Measurements from ENCODE around the gene OGT. TPM values are rescaled to one million over a fixed set of nuclear protein-coding genes. Genes with fewer than 3 reads are reported as not detected.
"Not testable (repeated sequence)": the region's sequence is repeated elsewhere in the genome, so short reads cannot be mapped to it uniquely, and the experiment has no call there.

The OGT gene
- total RNA-seq, 1 experiment from 2014 or later, result 174 TPM

DNA sequence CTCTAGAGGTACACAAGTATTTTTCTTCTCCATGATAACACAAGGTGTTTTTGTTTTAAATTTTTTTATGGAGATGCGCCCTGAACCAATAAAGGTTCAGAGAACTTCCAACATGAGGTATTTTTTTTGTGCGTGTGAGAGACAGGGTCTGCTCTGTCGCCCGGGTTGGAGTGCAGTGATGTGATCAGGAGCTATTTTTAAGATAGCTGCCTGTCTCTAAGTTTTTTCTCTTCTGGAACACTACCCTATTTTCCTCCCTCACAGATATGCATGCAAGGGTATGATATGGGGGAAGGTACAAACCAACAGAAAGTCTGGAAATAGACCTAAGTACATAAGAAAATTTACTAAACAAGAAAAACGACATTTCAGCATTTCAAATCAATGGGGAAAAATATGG is 48.3 kb downstream of the OGT start:
- no peak for DNase-seq (ENCODE audit: low read depth, low spot score)
- CTCF ChIA-PET, result interaction anchor here (0.6 kb wide), 1 partner anchor 222 kb away, joined by 3 read pairs; no protein-coding TSS in a partner anchor

DNA sequence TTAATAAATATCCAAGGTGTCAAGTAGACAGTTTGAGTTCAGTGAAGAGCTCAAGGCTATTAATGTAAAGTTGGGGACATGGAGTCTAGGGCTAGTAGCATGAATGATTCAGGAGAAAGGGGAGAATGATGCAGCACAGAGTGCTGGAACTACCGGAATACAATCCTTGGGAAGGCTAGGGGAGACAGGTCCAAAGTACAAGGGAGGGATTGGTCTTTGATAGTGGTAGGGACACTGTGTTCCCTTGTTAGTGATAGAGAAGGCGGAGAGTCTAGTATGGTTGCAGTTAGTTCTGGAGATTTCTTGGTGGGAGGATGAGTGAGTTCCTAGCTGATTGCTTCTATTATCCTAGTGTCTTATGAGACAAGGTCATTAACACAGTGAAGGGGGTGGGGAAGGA is 54.0 kb downstream of the OGT start:
- no peak for TF ChIP-seq POLR2AphosphoS5 (IDR thresholded peaks at IDR 0.05; ENCODE audit: low read depth, low read length)
- TF ChIP-seq TCF7L2 (IDR thresholded peaks at IDR 0.05; ENCODE audit: low read depth, low read length), result no peak
- no peak overlapping the region for H3K4me3 ChIP-seq (ENCODE audit: low read depth in 2 of 2, low read length in 2 of 2)
- ChIA-PET POLR2A (no interaction called here), CTCF (no interaction called here)
- no peaks in the 10 kb centered on the region for H3K27me3 ChIP-seq (ENCODE audit: control insufficient read depth, insufficient read depth, low read length)
- H3K36me3 ChIP-seq (ENCODE audit: control insufficient read depth, insufficient read depth, low read length), result no peaks in the 10 kb centered on the region; the same call in 1 of the 2 replicates
- ATAC-seq (no peak), DNase-seq (ENCODE audit: low read depth, low spot score) (no peak)
- in situ Hi-C loops (cut with HindIII; ENCODE audit: low pct_unique_long_range_greater_than_20kb, low sequenced_read_pairs), result no loop called here
- no peak overlapping the region for H3K27ac ChIP-seq (ENCODE audit: low read length)
- no peaks in the 10 kb centered on the region for H3K4me1 ChIP-seq (ENCODE audit: control insufficient read depth, insufficient read depth, low read length)
- no TSS peak for BruUV-seq (replicated peaks)
- no peaks in the 10 kb centered on the region for H3K9me3 ChIP-seq (ENCODE audit: control insufficient read depth, insufficient read depth, low read depth, low read length)
- intact Hi-C loops (cut with micrococcal nuclease; ENCODE audit: unreplicated experiment), result no loop called here

More for the DNA sequence above, 48.3 kb downstream of the OGT start:
- intact Hi-C loops (cut with micrococcal nuclease; ENCODE audit: unreplicated experiment), result no loop called here
- no peak for TF ChIP-seq SIN3A (IDR thresholded peaks at IDR 0.05; ENCODE audit: borderline replicate concordance, insufficient read depth, low read depth, low read length)
- Histone ChIP-seq H3K27me3 (ENCODE audit: control insufficient read depth, insufficient read depth, low read length) (no peaks in the 10 kb centered on the region), H3K9me3 (ENCODE audit: control insufficient read depth, insufficient read depth, low read depth, low read length) (no peaks in the 10 kb centered on the region), H3K27ac (ENCODE audit: low read length) (no peak overlapping the region), H3K36me3 (ENCODE audit: control insufficient read depth, insufficient read depth, low read length) (peaks cover 2% of the 10 kb centered on the region; the same call in 1 of the 2 replicates), H3K4me1 (ENCODE audit: control insufficient read depth, insufficient read depth, low read length) (no peaks in the 10 kb centered on the region), H3K4me3 (ENCODE audit: low read depth in 2 of 2, low read length in 2 of 2) (no peak overlapping the region)
- TSS peak; percentile 51 for BruUV-seq (replicated peaks)
- POLR2A ChIA-PET, result no interaction called here
- in situ Hi-C loops (cut with HindIII; ENCODE audit: low pct_unique_long_range_greater_than_20kb, low sequenced_read_pairs), result no loop called here
- ATAC-seq, result no peak

- in situ Hi-C loops (cut with HindIII; ENCODE audit: low pct_unique_long_range_greater_than_20kb, low sequenced_read_pairs); H3K4me3 ChIP-seq (ENCODE audit: low read depth in 2 of 2, low read length in 2 of 2); ATAC-seq; intact Hi-C loops (cut with micrococcal nuclease; ENCODE audit: unreplicated experiment); H3K9me3 ChIP-seq (ENCODE audit: control insufficient read depth, insufficient read depth, low read depth, low read length); DNase-seq (ENCODE audit: low read depth, low spot score); H3K4me1 ChIP-seq (ENCODE audit: control insufficient read depth, insufficient read depth, low read length); POLR2A ChIA-PET; H3K27me3 ChIP-seq (ENCODE audit: control insufficient read depth, insufficient read depth, low read length); H3K27ac ChIP-seq (ENCODE audit: low read length); BruUV-seq (replicated peaks); H3K36me3 ChIP-seq (ENCODE audit: control insufficient read depth, insufficient read depth, low read length): not testable (repeated sequence)
- CTCF ChIA-PET, result interaction anchor here (0.6 kb wide), 1 partner anchor 11 kb away, joined by 15 read pairs; no protein-coding TSS in a partner anchor
These were observed 60.3 kb downstream of the OGT start for GRCh38 chrX:71593210-71593609.

GRCh38 chrX:71599965-71600364 is 67.1 kb downstream of the OGT start:
- POLR2A ChIA-PET, result no interaction called here
- in situ Hi-C loops (cut with HindIII; ENCODE audit: low pct_unique_long_range_greater_than_20kb, low sequenced_read_pairs) (no loop called here), intact Hi-C loops (cut with micrococcal nuclease; ENCODE audit: unreplicated experiment) (no loop called here)
- BruUV-seq (replicated peaks), result no TSS peak
- Histone ChIP-seq H3K27me3 (ENCODE audit: control insufficient read depth, insufficient read depth, low read length) (no peaks in the 10 kb centered on the region), H3K9me3 (ENCODE audit: control insufficient read depth, insufficient read depth, low read depth, low read length) (no peaks in the 10 kb centered on the region), H3K27ac (ENCODE audit: low read length) (no peak overlapping the region), H3K4me1 (ENCODE audit: control insufficient read depth, insufficient read depth, low read length) (no peaks in the 10 kb centered on the region), H3K4me3 (ENCODE audit: low read depth in 2 of 2, low read length in 2 of 2) (no peak overlapping the region), H3K36me3 (ENCODE audit: control insufficient read depth, insufficient read depth, low read length) (peaks cover 6% of the 10 kb centered on the region)
- ATAC-seq (no peak), DNase-seq (ENCODE audit: low read depth, low spot score) (no peak)
- TF ChIP-seq TCF7L2 (IDR thresholded peaks at IDR 0.05; ENCODE audit: low read depth, low read length) (no peak), SIN3A (IDR thresholded peaks at IDR 0.05; ENCODE audit: borderline replicate concordance, insufficient read depth, low read depth, low read length) (no peak), CTCF (IDR thresholded peaks at IDR 0.05) (no peak), POLR2AphosphoS5 (IDR thresholded peaks at IDR 0.05; ENCODE audit: low read depth, low read length) (no peak)
- TF ChIP-seq, protein P1, sequence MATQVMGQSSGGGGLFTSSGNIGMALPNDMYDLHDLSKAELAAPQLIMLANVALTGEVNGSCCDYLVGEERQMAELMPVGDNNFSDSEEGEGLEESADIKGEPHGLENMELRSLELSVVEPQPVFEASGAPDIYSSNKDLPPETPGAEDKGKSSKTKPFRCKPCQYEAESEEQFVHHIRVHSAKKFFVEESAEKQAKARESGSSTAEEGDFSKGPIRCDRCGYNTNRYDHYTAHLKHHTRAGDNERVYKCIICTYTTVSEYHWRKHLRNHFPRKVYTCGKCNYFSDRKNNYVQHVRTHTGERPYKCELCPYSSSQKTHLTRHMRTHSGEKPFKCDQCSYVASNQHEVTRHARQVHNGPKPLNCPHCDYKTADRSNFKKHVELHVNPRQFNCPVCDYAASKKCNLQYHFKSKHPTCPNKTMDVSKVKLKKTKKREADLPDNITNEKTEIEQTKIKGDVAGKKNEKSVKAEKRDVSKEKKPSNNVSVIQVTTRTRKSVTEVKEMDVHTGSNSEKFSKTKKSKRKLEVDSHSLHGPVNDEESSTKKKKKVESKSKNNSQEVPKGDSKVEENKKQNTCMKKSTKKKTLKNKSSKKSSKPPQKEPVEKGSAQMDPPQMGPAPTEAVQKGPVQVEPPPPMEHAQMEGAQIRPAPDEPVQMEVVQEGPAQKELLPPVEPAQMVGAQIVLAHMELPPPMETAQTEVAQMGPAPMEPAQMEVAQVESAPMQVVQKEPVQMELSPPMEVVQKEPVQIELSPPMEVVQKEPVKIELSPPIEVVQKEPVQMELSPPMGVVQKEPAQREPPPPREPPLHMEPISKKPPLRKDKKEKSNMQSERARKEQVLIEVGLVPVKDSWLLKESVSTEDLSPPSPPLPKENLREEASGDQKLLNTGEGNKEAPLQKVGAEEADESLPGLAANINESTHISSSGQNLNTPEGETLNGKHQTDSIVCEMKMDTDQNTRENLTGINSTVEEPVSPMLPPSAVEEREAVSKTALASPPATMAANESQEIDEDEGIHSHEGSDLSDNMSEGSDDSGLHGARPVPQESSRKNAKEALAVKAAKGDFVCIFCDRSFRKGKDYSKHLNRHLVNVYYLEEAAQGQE (IDR thresholded peaks at IDR 0.05; ENCODE audit: insufficient read depth in 1 of 2, low read depth in 2 of 2, low read length in 1 of 2), result no peak
- CTCF ChIA-PET, result interaction anchor here (0.6 kb wide), 1 partner anchor 11 kb away, joined by 3 read pairs; no protein-coding TSS in a partner anchor

Measured in Panc1 (cell line).